ENCODE measurements around the gene TMEM151B.
A peak's percentile ranks its signal among the peaks of the same experiment; 100 is the strongest.

Gene TMEM151B

GRCh38 chr6:44222486-44223318 lies 47.5 kb upstream of the TMEM151B start:
- TF ChIP-seq TCF12 (IDR thresholded peaks at IDR 0.05; ENCODE audit: low read depth) = no peak
- no peak for TF ChIP-seq CEBPB (IDR thresholded peaks at IDR 0.05)
- TF ChIP-seq REST (IDR thresholded peaks at IDR 0.05; ENCODE audit: low read depth) = no peak
- TF ChIP-seq NFIC (IDR thresholded peaks at IDR 0.05) = no peak

- TF ChIP-seq TAF1 (IDR thresholded peaks at IDR 0.05; ENCODE audit: low read depth) (no peak; the same call in 1 of the 2 replicates), ZBTB7A (IDR thresholded peaks at IDR 0.05; ENCODE audit: low read depth) (peak; percentile 96), MAX (IDR thresholded peaks at IDR 0.05) (peak; percentile 94), USF1 (IDR thresholded peaks at IDR 0.05) (peak; percentile 67), EP300 (IDR thresholded peaks at IDR 0.05; ENCODE audit: borderline replicate concordance) (no peak), FOXM1 (IDR thresholded peaks at IDR 0.05; ENCODE audit: borderline replicate concordance, low read depth) (no peak), EGR1 (IDR thresholded peaks at IDR 0.05) (no peak)
These were observed 46.8 kb upstream of the TMEM151B start, which contains the start of gene SLC29A1 for GRCh38 chr6:44223319-44224028. TSS of gene SLC29A1 (plus strand) at chr6:44223595. CDS start at chr6:44227314, 3,719 bp downstream.

- TF ChIP-seq TAF1 (IDR thresholded peaks at IDR 0.05; ENCODE audit: low read depth) (no peak), RAD21 (IDR thresholded peaks at IDR 0.05; ENCODE audit: low read depth) (no peak), EP300 (IDR thresholded peaks at IDR 0.05; ENCODE audit: borderline replicate concordance) (no peak), MAX (IDR thresholded peaks at IDR 0.05) (no peak), CEBPB (IDR thresholded peaks at IDR 0.05) (no peak), TCF12 (IDR thresholded peaks at IDR 0.05; ENCODE audit: low read depth) (no peak), ZBTB7A (IDR thresholded peaks at IDR 0.05; ENCODE audit: low read depth) (no peak), REST (IDR thresholded peaks at IDR 0.05; ENCODE audit: low read depth) (no peak), NFIC (IDR thresholded peaks at IDR 0.05) (no peak)
These were observed 46.0 kb upstream of the TMEM151B start for GRCh38 chr6:44224029-44224964.

- TF ChIP-seq MAX (IDR thresholded peaks at IDR 0.05) = no peak
- TF ChIP-seq USF1 (IDR thresholded peaks at IDR 0.05) = no peak
- TF ChIP-seq YY1 (IDR thresholded peaks at IDR 0.05; ENCODE audit: low read depth) = no peak
- TF ChIP-seq CREB1 (IDR thresholded peaks at IDR 0.05; ENCODE audit: low read depth) = no peak
- TF ChIP-seq TAF1 (IDR thresholded peaks at IDR 0.05; ENCODE audit: low read depth) = no peak
- TF ChIP-seq TCF12 (IDR thresholded peaks at IDR 0.05; ENCODE audit: low read depth) = no peak
- TF ChIP-seq EP300 (IDR thresholded peaks at IDR 0.05; ENCODE audit: borderline replicate concordance) = no peak
- no peak for TF ChIP-seq ZBTB7A (IDR thresholded peaks at IDR 0.05; ENCODE audit: low read depth)
- TF ChIP-seq CEBPB (IDR thresholded peaks at IDR 0.05) = no peak
- TF ChIP-seq EGR1 (IDR thresholded peaks at IDR 0.05) = no peak
- no peak for TF ChIP-seq REST (IDR thresholded peaks at IDR 0.05; ENCODE audit: low read depth)
- no peak for TF ChIP-seq TEAD4 (IDR thresholded peaks at IDR 0.05)
- TF ChIP-seq RAD21 (IDR thresholded peaks at IDR 0.05; ENCODE audit: low read depth) = no peak
These were observed 45.3 kb upstream of the TMEM151B start for GRCh38 chr6:44224965-44225305.
